IMR-90 (cell line): ENCODE measurements around the gene ATP6V0A4. TPM values are rescaled to one million over a fixed set of nuclear protein-coding genes. Genes with fewer than 3 reads are reported as not detected.

ENCODE experiments used
- ATAC-seq: fragments of 200-7000 bp; cut with Tn5 transposase; 2 replicates; pipeline ENCODE4 v1.9.1; 2020; ENCODE audit warnings: low read depth, mild to moderate bottlenecking, moderate library complexity
- BruUV-seq: library from RNA; stranded (reverse); fragments of 400-500 nt; replicated peaks from 2 replicates; lab custom pipeline; 2021; lab: Mats Ljungman, UMichigan
- CTCF ChIA-PET: fragments of 300-600 bp; formaldehyde crosslinking; extraction: SDS; loops from one replicate; lab custom pipeline; 2021; ENCODE audit warnings: antibody characterized with exemption; lab: Yijun Ruan, JAX
- POLR2A ChIA-PET: fragments of 300-600 bp; sonication (Branson Sonifier 250); formaldehyde crosslinking; loops from one replicate; lab custom pipeline; 2022; ENCODE audit warnings: antibody characterized with exemption; ENCODE audit not compliant: unreplicated experiment; lab: Charles Lee
- DNase-seq: peaks from one replicate; pipeline ENCODE4 v3.0.0; 2013
- H2AFZ ChIP-seq: replicated peaks from 2 replicates; pipeline ENCODE3; 2013; ENCODE audit warnings: low read length, mild to moderate bottlenecking; ENCODE audit not compliant: poor library complexity
- H2AK5ac ChIP-seq: 2 replicates; pipeline ENCODE4 v1.6.1; 2013; ENCODE audit warnings: low read depth, low read length, inconsistent platforms
- H2AK9ac ChIP-seq: replicated peaks from 2 replicates; pipeline ENCODE3; 2013; ENCODE audit warnings: mild to moderate bottlenecking, low read depth, low read length, moderate library complexity; ENCODE audit not compliant: poor library complexity
- H2BK120ac ChIP-seq: 2 replicates; pipeline ENCODE4 v1.6.1; 2013; ENCODE audit warnings: low read depth, low read length, inconsistent platforms
- H2BK15ac ChIP-seq: 3 replicates; pipeline ENCODE4 v1.6.1; 2013; ENCODE audit warnings: low read depth, low read length, inconsistent platforms
- H2BK20ac ChIP-seq: 2 replicates; pipeline ENCODE4 v1.6.1; 2013; ENCODE audit warnings: low read depth, mild to moderate bottlenecking, inconsistent platforms, low read length, moderate library complexity
- H2BK5ac ChIP-seq: 2 replicates; pipeline ENCODE4 v1.6.1; 2013; ENCODE audit warnings: mild to moderate bottlenecking, low read depth, low read length, inconsistent platforms; ENCODE audit not compliant: poor library complexity, severe bottlenecking
- H3K14ac ChIP-seq: replicated peaks from 2 replicates; pipeline ENCODE4 v1.6.1; 2013; ENCODE audit warnings: low read depth, low read length, inconsistent platforms
- H3K18ac ChIP-seq: 2 replicates; pipeline ENCODE4 v1.6.1; 2013; ENCODE audit warnings: low read depth, low read length, control low read depth
- H3K23ac ChIP-seq: 2 replicates; pipeline ENCODE4 v1.6.1; 2013; ENCODE audit warnings: low read depth, low read length, inconsistent platforms
- H3K27ac ChIP-seq: 2 replicates; pipeline ENCODE4 v1.5.1; 2013; ENCODE audit warnings: mild to moderate bottlenecking, control low read depth, low read length; ENCODE audit not compliant: insufficient read depth
- H3K27me3 ChIP-seq: 2 replicates; pipeline ENCODE4 v1.6.1; 2013; ENCODE audit warnings: low read length; ENCODE audit not compliant: control insufficient read depth, insufficient read depth
- H3K36me3 ChIP-seq: 2 replicates; pipeline ENCODE4 v1.6.1; 2013; ENCODE audit warnings: low read length, mixed read lengths; ENCODE audit not compliant: control insufficient read depth, insufficient read depth
- H3K4ac ChIP-seq: 2 replicates; pipeline ENCODE4 v1.6.1; 2013; ENCODE audit warnings: low read depth, low read length, inconsistent platforms
- H3K4me1 ChIP-seq: 2 replicates; pipeline ENCODE4 v1.6.1; 2013; ENCODE audit warnings: low read length, mixed read lengths; ENCODE audit not compliant: control insufficient read depth, insufficient read depth
- H3K4me2 ChIP-seq: 2 replicates; pipeline ENCODE4 v1.6.1; 2013; ENCODE audit warnings: low read depth, mild to moderate bottlenecking, control low read depth, low read length, moderate library complexity
- H3K4me3 ChIP-seq: 2 replicates; pipeline ENCODE4 v1.5.1; 2013; ENCODE audit warnings: low read depth, mild to moderate bottlenecking, control low read depth, low read length, moderate library complexity; ENCODE audit not compliant: insufficient read depth
- H3K56ac ChIP-seq: 2 replicates; pipeline ENCODE4 v1.6.1; 2013; ENCODE audit warnings: low read length, inconsistent platforms; ENCODE audit not compliant: insufficient read depth; ENCODE audit errors: extremely low read depth
- H3K79me1 ChIP-seq, 2 experiments: 2 replicates each; pipeline ENCODE4 v1.6.1; 2013; ENCODE audit warnings: low read length in 2 of 2, inconsistent platforms in 1 of 2, low read depth in 1 of 2
- H3K9ac ChIP-seq: 2 replicates; pipeline ENCODE4 v1.6.1; 2013; ENCODE audit warnings: low read depth, low read length, control low read depth
- H3K9me1 ChIP-seq: 2 replicates; pipeline ENCODE4 v1.6.1; 2013; ENCODE audit warnings: low read length, inconsistent platforms; ENCODE audit not compliant: insufficient read depth
- H3K9me3 ChIP-seq: 2 replicates; pipeline ENCODE4 v1.6.1; 2013; ENCODE audit warnings: low read length; ENCODE audit not compliant: control insufficient read depth, insufficient read depth
- H4K20me1 ChIP-seq: 2 replicates; pipeline ENCODE4 v1.6.1; 2013; ENCODE audit warnings: low read length, inconsistent platforms; ENCODE audit not compliant: insufficient read depth
- H4K5ac ChIP-seq: 2 replicates; pipeline ENCODE4 v1.6.1; 2013; ENCODE audit warnings: mild to moderate bottlenecking, low read depth, low read length, control low read depth
- H4K8ac ChIP-seq, 2 experiments: 2 replicates each; pipeline ENCODE4 v1.6.1; 2013; ENCODE audit warnings: low read depth in 2 of 2, low read length in 2 of 2, control low read depth in 1 of 2, inconsistent platforms in 1 of 2
- H4K91ac ChIP-seq: 2 replicates; pipeline ENCODE4 v1.6.1; 2013; ENCODE audit warnings: low read depth, low read length, inconsistent platforms; ENCODE audit not compliant: insufficient read depth
- BHLHE40 ChIP-seq: fragments of 150-350 bp; IDR thresholded peaks from 2 replicates; pipeline ENCODE4 v1.6.1; 2016; ENCODE audit warnings: mild to moderate bottlenecking, low read depth, low read length
- FOS ChIP-seq: fragments of 150-350 bp; IDR thresholded peaks from 2 replicates; pipeline ENCODE4 v1.6.1; 2016; ENCODE audit warnings: low read depth, low read length
- MAFK ChIP-seq: IDR thresholded peaks from 2 replicates; pipeline ENCODE4 v1.6.1; 2012; ENCODE audit warnings: low read depth, low read length, improper control_type of control experiment
- MAZ ChIP-seq: IDR thresholded peaks from 2 replicates; pipeline ENCODE4 v1.6.1; 2012; ENCODE audit warnings: low read depth, mild to moderate bottlenecking, low read length, improper control_type of control experiment, moderate library complexity, borderline replicate concordance
- RAD21 ChIP-seq: IDR thresholded peaks from 2 replicates; pipeline ENCODE4 v1.6.1; 2012; ENCODE audit warnings: low read length, improper control_type of control experiment
- RFX5 ChIP-seq: IDR thresholded peaks from 2 replicates; pipeline ENCODE4 v1.8.0; 2012; ENCODE audit warnings: low read depth, mild to moderate bottlenecking, low read length, moderate library complexity
- SMC3 ChIP-seq: fragments of 150-350 bp; IDR thresholded peaks from 2 replicates; pipeline ENCODE4 v1.6.1; 2016; ENCODE audit warnings: low read depth, mild to moderate bottlenecking, antibody characterized with exemption, low read length, moderate library complexity
- WGBS, 2 experiments: methylation state at CpG; one replicate each; pipeline versions ENCODE4 v1.1.5 to v1.1.7; 2013; ENCODE audit warnings: missing lambda C conversion rate in 2 of 2; ENCODE audit not compliant: insufficient read length in 1 of 2; ENCODE audit errors: extremely low coverage in 2 of 2; 5-methylcytosine and 5-hydroxymethylcytosine counted together
- dilution Hi-C: fragments of 300-500 bp; cut with HindIII; formaldehyde crosslinking; loops from one replicate; pipeline ENCODE4 v1.14.3; 2018; ENCODE audit warnings: low sequenced_read_pairs; ENCODE audit not compliant: unreplicated experiment
- in situ Hi-C: fragments of 300-500 bp; cut with MboI; formaldehyde crosslinking; loops from 3 replicates; pipeline ENCODE4 v1.14.3; 2019; ENCODE audit warnings: low sequenced_read_pairs, inconsistent platforms, mixed read lengths
- intact Hi-C: fragments of 100-400 bp; cut with micrococcal nuclease; formaldehyde crosslinking; loops from 2 replicates; pipeline ENCODE4 v1.10.0; 2022
- polyA plus RNA-seq, 3 experiments: library from polyadenylated mRNA; depleted of rRNA; stranded (reverse); fragments of >200 nt; gene quantifications; 2 replicates each; pipeline ENCODE4 v1.2.3, GENCODE V29; 2012; ENCODE audit warnings: low replicate concordance in 1 of 3
- total RNA-seq: library from RNA; depleted of rRNA; stranded (reverse); fragments of >200 nt; gene quantifications from 2 replicates; pipeline ENCODE4 v1.2.3, GENCODE V29; 2012
- TF ChIP-seq, protein P1 (sequence below): fragments of 150-350 bp; IDR thresholded peaks from 2 replicates; pipeline ENCODE4 v1.6.1; 2017; ENCODE audit warnings: mild to moderate bottlenecking, antibody characterized with exemption, low read length, low read depth
- TF ChIP-seq, protein P2 (sequence below): fragments of 150-350 bp; IDR thresholded peaks from 2 replicates; pipeline ENCODE4 v1.6.1; 2016; ENCODE audit warnings: low read depth, mild to moderate bottlenecking, low read length, moderate library complexity, borderline replicate concordance

ATP6V0A4 gene
- total and polyA plus RNA-seq, 2 of the 4 experiments (the other 2 are of a cell fraction), result 0.05 to 0.18 TPM

DNA sequence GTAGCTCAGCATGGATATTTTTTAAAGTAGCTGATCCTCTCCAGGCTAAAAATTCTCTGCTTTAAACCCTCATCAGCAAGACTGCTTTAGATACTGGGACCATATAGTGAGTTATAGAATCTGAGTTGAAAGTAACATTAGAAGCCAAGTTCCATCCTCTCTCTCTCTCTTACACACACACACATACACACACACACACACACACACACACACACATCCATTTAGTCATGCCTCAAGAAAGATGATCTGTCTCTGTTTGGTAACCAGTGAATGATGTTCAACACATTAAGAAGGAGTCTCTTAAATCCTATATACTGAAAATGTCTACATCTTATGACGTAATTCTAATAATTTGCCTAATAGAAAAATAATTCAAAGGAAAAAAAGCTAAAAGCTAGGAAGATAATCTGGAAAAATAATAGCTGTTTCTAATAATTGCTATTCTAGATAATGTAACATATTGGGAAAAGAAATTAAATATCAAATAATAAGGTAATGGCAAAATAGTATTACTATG lies 16.9 kb upstream of the ATP6V0A4 start:
- Histone ChIP-seq H3K23ac (no peak overlapping the region), H2BK20ac (no peak overlapping the region), H2BK120ac (no peak overlapping the region), H3K18ac (no peak overlapping the region), H4K20me1 (no peaks in the 10 kb centered on the region), H3K4me1 (no peaks in the 10 kb centered on the region), H3K9me3 (no peaks in the 10 kb centered on the region), H3K4me2 (no peak overlapping the region), H3K9ac (no peak overlapping the region), H3K4ac (no peak overlapping the region), H4K8ac (no peak overlapping the region), H3K27ac (no peak overlapping the region), H3K56ac (no peak overlapping the region), H2AFZ (no peak overlapping the region), H2BK15ac (no peak overlapping the region), H3K9me1 (no peaks in the 10 kb centered on the region), H3K14ac (no peak overlapping the region), H2AK5ac (no peak overlapping the region), H4K91ac (no peak overlapping the region), H4K5ac (no peak overlapping the region), H3K79me1 (no peaks in the 10 kb centered on the region), H2AK9ac (no peak overlapping the region), H3K36me3 (no peaks in the 10 kb centered on the region), H3K4me3 (no peak overlapping the region), H2BK5ac (no peak overlapping the region), H3K27me3 (no peaks in the 10 kb centered on the region)
- DNase-seq (no peak), ATAC-seq (no peak)
- intact Hi-C loops, result no loop called here
- POLR2A ChIA-PET, result no interaction called here
- WGBS, 2 experiments, result no CpG with 5 or more reads among the region's 1 CpG
- dilution Hi-C loops, result no loop called here
- no TSS peak for BruUV-seq
- TF ChIP-seq BHLHE40, result no peak
- TF ChIP-seq, protein P1, sequence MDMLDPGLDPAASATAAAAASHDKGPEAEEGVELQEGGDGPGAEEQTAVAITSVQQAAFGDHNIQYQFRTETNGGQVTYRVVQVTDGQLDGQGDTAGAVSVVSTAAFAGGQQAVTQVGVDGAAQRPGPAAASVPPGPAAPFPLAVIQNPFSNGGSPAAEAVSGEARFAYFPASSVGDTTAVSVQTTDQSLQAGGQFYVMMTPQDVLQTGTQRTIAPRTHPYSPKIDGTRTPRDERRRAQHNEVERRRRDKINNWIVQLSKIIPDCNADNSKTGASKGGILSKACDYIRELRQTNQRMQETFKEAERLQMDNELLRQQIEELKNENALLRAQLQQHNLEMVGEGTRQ, result no peak
- TF ChIP-seq RFX5, result no peak
- no peak for TF ChIP-seq FOS
- no peak for TF ChIP-seq MAZ
- TF ChIP-seq RAD21, result no peak
- TF ChIP-seq, protein P2, sequence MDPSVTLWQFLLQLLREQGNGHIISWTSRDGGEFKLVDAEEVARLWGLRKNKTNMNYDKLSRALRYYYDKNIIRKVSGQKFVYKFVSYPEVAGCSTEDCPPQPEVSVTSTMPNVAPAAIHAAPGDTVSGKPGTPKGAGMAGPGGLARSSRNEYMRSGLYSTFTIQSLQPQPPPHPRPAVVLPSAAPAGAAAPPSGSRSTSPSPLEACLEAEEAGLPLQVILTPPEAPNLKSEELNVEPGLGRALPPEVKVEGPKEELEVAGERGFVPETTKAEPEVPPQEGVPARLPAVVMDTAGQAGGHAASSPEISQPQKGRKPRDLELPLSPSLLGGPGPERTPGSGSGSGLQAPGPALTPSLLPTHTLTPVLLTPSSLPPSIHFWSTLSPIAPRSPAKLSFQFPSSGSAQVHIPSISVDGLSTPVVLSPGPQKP, result no peak
- TF ChIP-seq SMC3, result no peak
- no peak for TF ChIP-seq MAFK
- CTCF ChIA-PET, result no interaction called here
- in situ Hi-C loops, result no loop called here
